Endothelial cell of umbilical vein (primary cell): ENCODE measurements around the gene ULK4. TPM values are rescaled to one million over a fixed set of nuclear protein-coding genes. Genes with fewer than 3 reads are reported as not detected.
A peak's percentile ranks its signal among the peaks of the same experiment; 100 is the strongest.

ENCODE experiments used
- BruUV-seq: library from RNA; stranded (reverse); fragments of 400-500 nt; replicated peaks from 2 replicates; lab custom pipeline; 2021; lab: Mats Ljungman, UMichigan
- CTCF ChIA-PET: fragments of 300-600, 350-600 bp; sonication (Branson Sonifier 250); formaldehyde crosslinking; loops from one replicate; lab custom pipeline; 2021; ENCODE audit warnings: antibody characterized with exemption, inconsistent platforms; lab: Charles Lee
- POLR2A ChIA-PET: fragments of 300-600, 350-600 bp; sonication (Branson Sonifier 250); formaldehyde crosslinking; loops from one replicate; lab custom pipeline; 2021; ENCODE audit warnings: antibody characterized with exemption, inconsistent platforms; lab: Charles Lee
- DNase-seq: peaks from one replicate; pipeline ENCODE4 v3.0.0-alpha.2; 2011; ENCODE audit warnings: low read depth, low spot score
- FAIRE-seq: peaks from 2 replicates; lab custom pipeline; 2011; peaks lifted over from hg19 to GRCh38; lab: Jason Lieb, UNC
- H2AFZ ChIP-seq: 2 replicates; pipeline ENCODE4 v1.6.0; 2012; ENCODE audit warnings: low read depth, low read length, control low read depth, inconsistent platforms
- H3K27ac ChIP-seq: 2 replicates; pipeline ENCODE4 v1.5.1; 2011; ENCODE audit warnings: low read depth, mild to moderate bottlenecking, control low read depth, low read length, moderate library complexity; ENCODE audit not compliant: insufficient read depth
- H3K27me3 ChIP-seq, 2 experiments: 2 replicates each; pipeline versions ENCODE4 v1.6.0 to v1.6.1; 2011; ENCODE audit warnings: low read length in 2 of 2, mixed read lengths in 1 of 2; ENCODE audit not compliant: control insufficient read depth in 2 of 2, insufficient read depth in 2 of 2
- H3K36me3 ChIP-seq, 2 experiments: 2 replicates in 1 of 2; 3 replicates in 1 of 2; pipeline ENCODE4 v1.5.1; 2011; ENCODE audit warnings: low read length in 2 of 2, mild to moderate bottlenecking in 1 of 2, moderate library complexity in 1 of 2; ENCODE audit not compliant: control insufficient read depth in 2 of 2, insufficient read depth in 2 of 2; ENCODE audit errors: extremely low read depth in 1 of 2
- H3K4me1 ChIP-seq: 3 replicates; pipeline ENCODE4 v1.5.1; 2011; ENCODE audit warnings: mild to moderate bottlenecking, low read length; ENCODE audit not compliant: control insufficient read depth, insufficient read depth; ENCODE audit errors: extremely low read depth
- H3K4me2 ChIP-seq: 2 replicates; pipeline ENCODE4 v1.6.1; 2011; ENCODE audit warnings: low read length, control low read depth, mixed read lengths; ENCODE audit not compliant: insufficient read depth
- H3K4me3 ChIP-seq, 3 experiments: fragments of 200-600 bp in 1 of 3; sonication (generic), shearing (Covaris generic) in 1 of 3; replicated peaks in 1 of 3; 2 replicates each; pipeline ENCODE4 v1.5.1; 2011 to 2016; ENCODE audit warnings: control low read depth in 3 of 3, low read length in 3 of 3, mild to moderate bottlenecking in 2 of 3, inconsistent platforms in 1 of 3, low read depth in 1 of 3, moderate library complexity in 1 of 3; ENCODE audit not compliant: insufficient read depth in 1 of 3
- H3K79me2 ChIP-seq: 2 replicates; pipeline ENCODE4 v1.6.0; 2012; ENCODE audit warnings: low read length, inconsistent platforms; ENCODE audit not compliant: control insufficient read depth, insufficient read depth
- H3K9ac ChIP-seq: replicated peaks from 2 replicates; pipeline ENCODE3; 2011; ENCODE audit warnings: low read length, control low read depth; ENCODE audit not compliant: insufficient read depth; ENCODE audit errors: extremely low read depth
- H3K9me1 ChIP-seq: replicated peaks from 3 replicates; pipeline ENCODE4 v1.6.0; 2011; ENCODE audit warnings: mild to moderate bottlenecking, low read length; ENCODE audit not compliant: control insufficient read depth, insufficient read depth; ENCODE audit errors: extremely low read depth
- H3K9me3 ChIP-seq: replicated peaks from 2 replicates; pipeline ENCODE4 v1.5.1; 2012; ENCODE audit warnings: low read length, inconsistent platforms; ENCODE audit not compliant: control insufficient read depth, insufficient read depth
- H4K20me1 ChIP-seq: replicated peaks from 2 replicates; pipeline ENCODE3; 2011; ENCODE audit warnings: mild to moderate bottlenecking, low read length; ENCODE audit not compliant: control insufficient read depth, insufficient read depth; ENCODE audit errors: extremely low read depth
- CTCF ChIP-seq, 2 donors: IDR thresholded peaks; 1 replicate in 1 of 2; 2 replicates in 1 of 2; pipeline ENCODE4 v1.5.1; 2011; ENCODE audit warnings: low read length in 2 of 2, mild to moderate bottlenecking in 2 of 2, moderate library complexity in 2 of 2, control low read depth in 1 of 2, inconsistent platforms in 1 of 2, low read depth in 1 of 2; ENCODE audit not compliant: insufficient read depth in 1 of 2; ENCODE audit errors: extremely low read depth in 1 of 2
- EZH2 ChIP-seq: IDR thresholded peaks from 2 replicates; pipeline ENCODE4 v1.6.1; 2012; ENCODE audit warnings: borderline replicate concordance, low read depth, mild to moderate bottlenecking, moderate library complexity, low read length, inconsistent platforms; ENCODE audit not compliant: severe bottlenecking
- FOS ChIP-seq: IDR thresholded peaks from 2 replicates; pipeline ENCODE4 v1.6.1; 2011; ENCODE audit warnings: mild to moderate bottlenecking, low read length, moderate library complexity, borderline replicate concordance; ENCODE audit not compliant: insufficient read depth
- GATA2 ChIP-seq: IDR thresholded peaks from 2 replicates; pipeline ENCODE4 v1.7.0; 2011; ENCODE audit warnings: low read depth, mild to moderate bottlenecking, moderate library complexity, mixed read lengths, low read length; ENCODE audit not compliant: insufficient read length, insufficient read depth
- JUN ChIP-seq: IDR thresholded peaks from 2 replicates; pipeline ENCODE4 v1.6.1; 2011; ENCODE audit warnings: borderline replicate concordance, low read depth; ENCODE audit not compliant: insufficient read length, insufficient read depth
- MAX ChIP-seq: IDR thresholded peaks from 2 replicates; pipeline ENCODE4 v1.6.1; 2011; ENCODE audit not compliant: insufficient read depth, insufficient read length
- MYC ChIP-seq: IDR thresholded peaks from one replicate; pipeline ENCODE4 v1.6.1; 2011; ENCODE audit warnings: mild to moderate bottlenecking, low read depth, low read length
- POLR2A ChIP-seq: IDR thresholded peaks from 2 replicates; pipeline ENCODE4 v1.6.1; 2012; ENCODE audit warnings: low read depth, mild to moderate bottlenecking, control low read depth, low read length
- POLR2AphosphoS5 ChIP-seq: IDR thresholded peaks from 2 replicates; pipeline ENCODE4 v1.6.1; 2012; ENCODE audit warnings: low read depth, mild to moderate bottlenecking, control low read depth, low read length, moderate library complexity; ENCODE audit not compliant: insufficient read depth
- dilution Hi-C: fragments of 300-500 bp; cut with MboI; formaldehyde crosslinking; loops from one replicate; pipeline ENCODE4 v1.15.0; 2019; ENCODE audit warnings: low sequenced_read_pairs; ENCODE audit not compliant: extremely low pct_ligation_motif_present
- intact Hi-C: fragments of 100-400 bp; cut with micrococcal nuclease; formaldehyde crosslinking; loops from one replicate; pipeline ENCODE4 v1.10.0; 2022
- polyA plus RNA-seq, 4 experiments: library from polyadenylated mRNA; depleted of rRNA in 3 of 4; stranded (reverse) in 3 of 4; unstranded in 1 of 4; fragments of >200 nt; gene quantifications; 2 replicates each; pipeline versions ENCODE4 v1.2.1 to v1.2.3, GENCODE V29; 2011 to 2012; ENCODE audit warnings: missing spikeins in 1 of 4
- total RNA-seq: library from RNA; stranded (reverse); gene quantifications from 2 replicates; pipeline ENCODE4 v1.2.3, GENCODE V29; 2021

The ULK4 gene
- total and polyA plus RNA-seq, 2 donors (not counting 3 experiments of a cell fraction or from before 2014, with no cell fraction given): 3.3 to 16.0 TPM

GRCh38 chr3:41205591-41205990 is 756.3 kb downstream of the ULK4 start:
- H3K4me3 ChIP-seq: no peak overlapping the region
- H3K79me2 ChIP-seq: peaks cover 98% of the 10 kb centered on the region
- FAIRE-seq (no peak), DNase-seq (no peak)
- H2AFZ ChIP-seq: no peak overlapping the region
- H3K9ac ChIP-seq: no peak overlapping the region
- intact Hi-C loops (loop anchor here (10.0 kb wide), 1 partner anchor 881 kb away; no protein-coding TSS in a partner anchor), dilution Hi-C loops (no loop called here)
- peak overlapping the region; percentile 4 for H3K4me2 ChIP-seq
- POLR2A ChIA-PET: no interaction called here
- no peaks in the 10 kb centered on the region for H3K9me1 ChIP-seq
- no TSS peak for BruUV-seq
- no peaks in the 10 kb centered on the region for H3K27me3 ChIP-seq
- peaks cover 0 to 3% of the 10 kb centered on the region in 2 experiments for H3K36me3 ChIP-seq
- H3K4me1 ChIP-seq: peaks cover 35% of the 10 kb centered on the region
- H4K20me1 ChIP-seq: peaks cover 65% of the 10 kb centered on the region
- CTCF ChIA-PET: no interaction called here
- no peak overlapping the region for H3K27ac ChIP-seq
- H3K9me3 ChIP-seq: no peaks in the 10 kb centered on the region
- TF ChIP-seq JUN (no peak), POLR2A (no peak), GATA2 (no peak), MYC (no peak), MAX (no peak), FOS (no peak), CTCF (IDR thresholded peaks at IDR 0.05; ENCODE audit: extremely low read depth in 1 of 2, insufficient read depth in 1 of 2, low read depth in 1 of 2, low read length in 2 of 2) (no peak), POLR2AphosphoS5 (no peak), EZH2 (no peak)
